COLO829 (cell line): ENCODE data around the gene GADD45A.

ENCODE experiments used
- DNase-seq: peaks from one replicate; pipeline ENCODE4 v3.0.0; 2012; ENCODE audit warnings: low spot score

GADD45A gene

GRCh38 chr1:67689267-67690017 is 4.4 kb downstream of the GADD45A start:
- DNase-seq = no peak

GRCh38 chr1:67690018-67690363 is 5.0 kb downstream of the GADD45A start:
- DNase-seq = no peak

GRCh38 chr1:67690411-67690810 is 5.4 kb downstream of the GADD45A start:
- no peak for DNase-seq

- no peak for DNase-seq
Measured at GRCh38 chr1:67691712-67692111, 6.7 kb downstream of the GADD45A start.

GRCh38 chr1:67695963-67696362 is 11.0 kb downstream of the GADD45A start:
- DNase-seq = no peak

GRCh38 chr1:67696708-67697107 is 11.7 kb downstream of the GADD45A start:
- DNase-seq = no peak

GRCh38 chr1:67700220-67700619 is 15.2 kb downstream of the GADD45A start:
- DNase-seq = no peak

- peak; percentile 56 for DNase-seq
Measured at GRCh38 chr1:67700692-67701410, 15.8 kb downstream of the GADD45A start.

GRCh38 chr1:67701876-67702275 is 16.9 kb downstream of the GADD45A start:
- DNase-seq = no peak

GRCh38 chr1:67704351-67704750 is 19.4 kb downstream of the GADD45A start:
- DNase-seq = no peak

- DNase-seq = no peak
Measured at GRCh38 chr1:67705735-67706453, 20.9 kb downstream of the GADD45A start.

GRCh38 chr1:67708606-67709005 is 23.6 kb downstream of the GADD45A start:
- no peak for DNase-seq

GRCh38 chr1:67710417-67710816 is 25.4 kb downstream of the GADD45A start:
- DNase-seq = no peak

- no peak for DNase-seq
Measured at GRCh38 chr1:67711158-67711854, 26.3 kb downstream of the GADD45A start.

GRCh38 chr1:67711855-67712212 is 26.8 kb downstream of the GADD45A start:
- DNase-seq = no peak

GRCh38 chr1:67713057-67713846 is 28.3 kb downstream of the GADD45A start:
- peak; percentile 56 for DNase-seq

GRCh38 chr1:67715819-67716218 is 30.8 kb downstream of the GADD45A start:
- no peak for DNase-seq

- no peak for DNase-seq
Measured at GRCh38 chr1:67716800-67717199, 31.8 kb downstream of the GADD45A start.

GRCh38 chr1:67717876-67718275 is 32.9 kb downstream of the GADD45A start:
- DNase-seq = no peak

GRCh38 chr1:67719329-67720196 is 34.6 kb downstream of the GADD45A start:
- DNase-seq = no peak

GRCh38 chr1:67721112-67721511 is 36.1 kb downstream of the GADD45A start:
- DNase-seq = no peak
